HepG2 (cell line): ENCODE measurements around the gene SLC25A33. TPM values are rescaled to one million over a fixed set of nuclear protein-coding genes. Genes with fewer than 3 reads are reported as not detected.

ENCODE experiments used
- FOSL2 ChIP-seq: sonication (generic); formaldehyde crosslinking; IDR thresholded peaks from 2 replicates; pipeline ENCODE4 v1.4.0; 2020; ENCODE audit warnings: missing genetic modification reagents
- FOXM1 ChIP-seq: sonication (generic); formaldehyde crosslinking; IDR thresholded peaks from 2 replicates; pipeline ENCODE4 v1.5.0; 2020; ENCODE audit warnings: missing genetic modification reagents
- HHEX ChIP-seq: IDR thresholded peaks from 2 replicates; pipeline ENCODE4 v1.6.1; 2016; ENCODE audit warnings: control low read depth
- IKZF5 ChIP-seq: IDR thresholded peaks from 2 replicates; pipeline ENCODE4 v1.6.1; 2018; ENCODE audit warnings: missing genetic modification reagents, mild to moderate bottlenecking, missing compliant biosample characterization
- KDM4B ChIP-seq: sonication (generic); formaldehyde crosslinking; IDR thresholded peaks from 2 replicates; pipeline ENCODE4 v1.4.0; 2020; ENCODE audit warnings: missing genetic modification reagents
- ONECUT2 ChIP-seq: sonication (generic); formaldehyde crosslinking; IDR thresholded peaks from 2 replicates; pipeline ENCODE4 v1.4.0; 2020; ENCODE audit warnings: missing genetic modification reagents
- RBM39 ChIP-seq: fragments of 200-400 bp; formaldehyde crosslinking; IDR thresholded peaks from one replicate; pipeline ENCODE4 v1.6.1; 2018; ENCODE audit warnings: antibody characterized with exemption, mild to moderate bottlenecking, low read depth, low read length; ENCODE audit not compliant: poor library complexity, severe bottlenecking
- SIN3B ChIP-seq: fragments of 150-350 bp; IDR thresholded peaks from 2 replicates; pipeline ENCODE4 v1.6.1; 2014; ENCODE audit warnings: low read length
- SMAD3 ChIP-seq: sonication (generic); formaldehyde crosslinking; IDR thresholded peaks from 2 replicates; pipeline ENCODE4 v1.4.0; 2020; ENCODE audit warnings: missing genetic modification reagents
- TEAD3 ChIP-seq: optimal IDR thresholded peaks from 2 replicates; pipeline ENCODE3; 2016; ENCODE audit warnings: borderline replicate concordance
- ZNF335 ChIP-seq: sonication (generic); formaldehyde crosslinking; IDR thresholded peaks from 2 replicates; pipeline ENCODE4 v1.4.0; 2020; ENCODE audit warnings: missing genetic modification reagents
- ZNF609 ChIP-seq: sonication (generic); formaldehyde crosslinking; IDR thresholded peaks from 2 replicates; pipeline ENCODE4 v1.4.0; 2020; ENCODE audit warnings: mild to moderate bottlenecking, missing genetic modification reagents, borderline replicate concordance
- ZNF781 ChIP-seq: sonication (generic); formaldehyde crosslinking; IDR thresholded peaks from 2 replicates; pipeline ENCODE4 v1.5.1; 2020; ENCODE audit warnings: borderline replicate concordance, mild to moderate bottlenecking, missing genetic modification reagents; ENCODE audit errors: not compliant biosample characterization
- polyA plus RNA-seq, 8 experiments: library from polyadenylated mRNA; depleted of rRNA in 3 of 8; stranded (reverse) in 7 of 8; unstranded in 1 of 8; fragments of >200 nt; fragmentation: Illumina TruSeq in 4 of 8; extraction: Trizol in 4 of 8; gene quantifications; 2 replicates each; pipeline versions ENCODE4 v1.2.1 to v1.2.3, GENCODE V29; 2011 to 2016; ENCODE audit warnings: low read depth in 4 of 8, missing spikeins in 1 of 8, mixed read lengths in 1 of 8; ENCODE audit not compliant: insufficient read depth in 1 of 8
- total RNA-seq, 5 experiments: library from RNA; depleted of rRNA; stranded (reverse); fragments of >200 nt; fragmentation: Illumina TruSeq; extraction: Trizol; gene quantifications; 2 replicates each; pipeline ENCODE4 v1.2.3, GENCODE V29; 2016; ENCODE audit warnings: low read depth in 1 of 5
- TF ChIP-seq, protein P1 (sequence below): sonication (generic); formaldehyde crosslinking; IDR thresholded peaks from 2 replicates; pipeline ENCODE4 v1.8.1; 2022; ENCODE audit warnings: mild to moderate bottlenecking, missing genetic modification reagents
- TF ChIP-seq, protein P2 (sequence below): sonication (generic); formaldehyde crosslinking; IDR thresholded peaks from 2 replicates; pipeline ENCODE4 v1.5.0; 2020; ENCODE audit warnings: mild to moderate bottlenecking, missing genetic modification reagents, borderline replicate concordance

The SLC25A33 gene
- total and polyA plus RNA-seq, 2 of the 13 experiments (the other 11 are each of a cell fraction or from before 2014, with no cell fraction given): 15.4 to 50.3 TPM

DNA sequence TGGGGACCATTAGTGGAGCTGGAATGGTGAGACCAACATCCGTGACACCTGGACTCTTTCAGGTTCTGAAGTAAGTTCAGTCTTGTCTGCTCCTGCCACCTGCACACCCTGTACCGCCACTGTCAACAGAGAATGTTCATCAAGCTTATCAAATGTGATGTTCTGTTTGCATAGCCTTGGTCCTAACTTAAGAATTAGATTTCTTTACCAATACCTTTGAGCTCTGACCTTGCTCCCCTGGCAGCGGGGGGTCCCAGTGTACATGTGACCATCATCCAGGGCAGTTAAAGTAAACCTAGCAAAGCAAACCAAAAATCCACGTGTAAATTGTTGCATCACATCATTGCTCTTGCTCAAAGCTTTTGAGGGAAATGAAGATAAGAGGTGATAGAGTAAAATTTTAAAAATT, 14.5 kb downstream of the SLC25A33 start (continued):
- TF ChIP-seq, protein P1, sequence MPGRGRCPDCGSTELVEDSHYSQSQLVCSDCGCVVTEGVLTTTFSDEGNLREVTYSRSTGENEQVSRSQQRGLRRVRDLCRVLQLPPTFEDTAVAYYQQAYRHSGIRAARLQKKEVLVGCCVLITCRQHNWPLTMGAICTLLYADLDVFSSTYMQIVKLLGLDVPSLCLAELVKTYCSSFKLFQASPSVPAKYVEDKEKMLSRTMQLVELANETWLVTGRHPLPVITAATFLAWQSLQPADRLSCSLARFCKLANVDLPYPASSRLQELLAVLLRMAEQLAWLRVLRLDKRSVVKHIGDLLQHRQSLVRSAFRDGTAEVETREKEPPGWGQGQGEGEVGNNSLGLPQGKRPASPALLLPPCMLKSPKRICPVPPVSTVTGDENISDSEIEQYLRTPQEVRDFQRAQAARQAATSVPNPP (CRISPR knock-in tag): peak; percentile 75; the same call in 1 of the 2 replicates
- peak; percentile 82; the same call in 1 of the 2 replicates for TF ChIP-seq ZNF335
- no peak for TF ChIP-seq FOXM1
- peak; percentile 91 for TF ChIP-seq KDM4B (CRISPR knock-in tag)
- TF ChIP-seq HHEX (CRISPR knock-in tag): peak; percentile 88
- 0 out of 2 replicates have a peak, but pooled peaks have one; percentile 43 for TF ChIP-seq ONECUT2 (CRISPR knock-in tag)
- TF ChIP-seq ZNF609 (CRISPR knock-in tag): peak; percentile 99
- peak; percentile 90 for TF ChIP-seq TEAD3
- TF ChIP-seq, protein P2, sequence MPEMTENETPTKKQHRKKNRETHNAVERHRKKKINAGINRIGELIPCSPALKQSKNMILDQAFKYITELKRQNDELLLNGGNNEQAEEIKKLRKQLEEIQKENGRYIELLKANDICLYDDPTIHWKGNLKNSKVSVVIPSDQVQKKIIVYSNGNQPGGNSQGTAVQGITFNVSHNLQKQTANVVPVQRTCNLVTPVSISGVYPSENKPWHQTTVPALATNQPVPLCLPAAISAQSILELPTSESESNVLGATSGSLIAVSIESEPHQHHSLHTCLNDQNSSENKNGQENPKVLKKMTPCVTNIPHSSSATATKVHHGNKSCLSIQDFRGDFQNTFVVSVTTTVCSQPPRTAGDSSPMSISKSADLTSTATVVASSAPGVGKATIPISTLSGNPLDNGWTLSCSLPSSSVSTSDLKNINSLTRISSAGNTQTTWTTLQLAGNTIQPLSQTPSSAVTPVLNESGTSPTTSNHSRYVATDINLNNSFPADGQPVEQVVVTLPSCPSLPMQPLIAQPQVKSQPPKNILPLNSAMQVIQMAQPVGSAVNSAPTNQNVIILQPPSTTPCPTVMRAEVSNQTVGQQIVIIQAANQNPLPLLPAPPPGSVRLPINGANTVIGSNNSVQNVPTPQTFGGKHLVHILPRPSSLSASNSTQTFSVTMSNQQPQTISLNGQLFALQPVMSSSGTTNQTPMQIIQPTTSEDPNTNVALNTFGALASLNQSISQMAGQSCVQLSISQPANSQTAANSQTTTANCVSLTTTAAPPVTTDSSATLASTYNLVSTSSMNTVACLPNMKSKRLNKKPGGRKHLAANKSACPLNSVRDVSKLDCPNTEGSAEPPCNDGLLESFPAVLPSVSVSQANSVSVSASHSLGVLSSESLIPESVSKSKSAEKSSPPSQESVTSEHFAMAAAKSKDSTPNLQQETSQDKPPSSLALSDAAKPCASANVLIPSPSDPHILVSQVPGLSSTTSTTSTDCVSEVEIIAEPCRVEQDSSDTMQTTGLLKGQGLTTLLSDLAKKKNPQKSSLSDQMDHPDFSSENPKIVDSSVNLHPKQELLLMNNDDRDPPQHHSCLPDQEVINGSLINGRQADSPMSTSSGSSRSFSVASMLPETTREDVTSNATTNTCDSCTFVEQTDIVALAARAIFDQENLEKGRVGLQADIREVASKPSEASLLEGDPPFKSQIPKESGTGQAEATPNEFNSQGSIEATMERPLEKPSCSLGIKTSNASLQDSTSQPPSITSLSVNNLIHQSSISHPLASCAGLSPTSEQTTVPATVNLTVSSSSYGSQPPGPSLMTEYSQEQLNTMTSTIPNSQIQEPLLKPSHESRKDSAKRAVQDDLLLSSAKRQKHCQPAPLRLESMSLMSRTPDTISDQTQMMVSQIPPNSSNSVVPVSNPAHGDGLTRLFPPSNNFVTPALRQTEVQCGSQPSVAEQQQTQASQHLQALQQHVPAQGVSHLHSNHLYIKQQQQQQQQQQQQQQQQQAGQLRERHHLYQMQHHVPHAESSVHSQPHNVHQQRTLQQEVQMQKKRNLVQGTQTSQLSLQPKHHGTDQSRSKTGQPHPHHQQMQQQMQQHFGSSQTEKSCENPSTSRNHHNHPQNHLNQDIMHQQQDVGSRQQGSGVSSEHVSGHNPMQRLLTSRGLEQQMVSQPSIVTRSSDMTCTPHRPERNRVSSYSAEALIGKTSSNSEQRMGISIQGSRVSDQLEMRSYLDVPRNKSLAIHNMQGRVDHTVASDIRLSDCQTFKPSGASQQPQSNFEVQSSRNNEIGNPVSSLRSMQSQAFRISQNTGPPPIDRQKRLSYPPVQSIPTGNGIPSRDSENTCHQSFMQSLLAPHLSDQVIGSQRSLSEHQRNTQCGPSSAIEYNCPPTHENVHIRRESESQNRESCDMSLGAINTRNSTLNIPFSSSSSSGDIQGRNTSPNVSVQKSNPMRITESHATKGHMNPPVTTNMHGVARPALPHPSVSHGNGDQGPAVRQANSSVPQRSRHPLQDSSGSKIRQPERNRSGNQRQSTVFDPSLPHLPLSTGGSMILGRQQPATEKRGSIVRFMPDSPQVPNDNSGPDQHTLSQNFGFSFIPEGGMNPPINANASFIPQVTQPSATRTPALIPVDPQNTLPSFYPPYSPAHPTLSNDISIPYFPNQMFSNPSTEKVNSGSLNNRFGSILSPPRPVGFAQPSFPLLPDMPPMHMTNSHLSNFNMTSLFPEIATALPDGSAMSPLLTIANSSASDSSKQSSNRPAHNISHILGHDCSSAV (CRISPR knock-in tag): no peak
- TF ChIP-seq RBM39: no peak
- no peak for TF ChIP-seq SIN3B
- TF ChIP-seq FOSL2 (CRISPR knock-in tag): peak; percentile 87
- TF ChIP-seq SMAD3 (CRISPR knock-in tag): peak; percentile 96
- no peak for TF ChIP-seq ZNF781 (CRISPR knock-in tag)
- peak; percentile 96 for TF ChIP-seq IKZF5 (CRISPR knock-in tag)
